SK-N-SH treated with all-trans-retinoic acid at 6 μM for 48 hours (cell line): ENCODE measurements around the gene ST6GALNAC3.

Experiments
- BACH2 ChIP-seq: fragments of 250-450 bp; sonication (Bioruptor Pico); IDR thresholded peaks from 2 replicates; pipeline ENCODE4 v1.9.0; 2021; ENCODE audit warnings: mild to moderate bottlenecking, borderline replicate concordance
- GLIS3 ChIP-seq: fragments of 250-450 bp; sonication (Bioruptor Pico); IDR thresholded peaks from 2 replicates; pipeline ENCODE4 v1.5.0; 2020; ENCODE audit warnings: mild to moderate bottlenecking, moderate library complexity
- ISL1 ChIP-seq: fragments of 250-450 bp; sonication (Bioruptor Pico); IDR thresholded peaks from 2 replicates; pipeline ENCODE4 v2.1.2; 2022; ENCODE audit warnings: mild to moderate bottlenecking, moderate library complexity
- TCF4 ChIP-seq: fragments of 250-450 bp; sonication (Bioruptor Pico); IDR thresholded peaks from 2 replicates; pipeline ENCODE4 v1.8.0; 2021; ENCODE audit warnings: mild to moderate bottlenecking, moderate library complexity, borderline replicate concordance
- TF ChIP-seq, protein P1 (sequence below): fragments of 250-450 bp; sonication (Bioruptor Pico); IDR thresholded peaks from 2 replicates; pipeline ENCODE4 v1.5.1; 2020; ENCODE audit warnings: low read depth, mild to moderate bottlenecking, moderate library complexity
- TF ChIP-seq, protein P2 (sequence below): fragments of 250-450 bp; sonication (Bioruptor Pico); IDR thresholded peaks from 2 replicates; pipeline ENCODE4 v1.5.0; 2020; ENCODE audit warnings: mild to moderate bottlenecking, moderate library complexity

GRCh38 chr1:76109404-76109803 lies 34.9 kb downstream of the ST6GALNAC3 start:
- no peak for TF ChIP-seq ISL1 (CRISPR knock-in tag)
- no peak for TF ChIP-seq TCF4
- TF ChIP-seq GLIS3 (CRISPR knock-in tag): no peak
- no peak for TF ChIP-seq BACH2 (CRISPR knock-in tag)
- TF ChIP-seq, protein P1, sequence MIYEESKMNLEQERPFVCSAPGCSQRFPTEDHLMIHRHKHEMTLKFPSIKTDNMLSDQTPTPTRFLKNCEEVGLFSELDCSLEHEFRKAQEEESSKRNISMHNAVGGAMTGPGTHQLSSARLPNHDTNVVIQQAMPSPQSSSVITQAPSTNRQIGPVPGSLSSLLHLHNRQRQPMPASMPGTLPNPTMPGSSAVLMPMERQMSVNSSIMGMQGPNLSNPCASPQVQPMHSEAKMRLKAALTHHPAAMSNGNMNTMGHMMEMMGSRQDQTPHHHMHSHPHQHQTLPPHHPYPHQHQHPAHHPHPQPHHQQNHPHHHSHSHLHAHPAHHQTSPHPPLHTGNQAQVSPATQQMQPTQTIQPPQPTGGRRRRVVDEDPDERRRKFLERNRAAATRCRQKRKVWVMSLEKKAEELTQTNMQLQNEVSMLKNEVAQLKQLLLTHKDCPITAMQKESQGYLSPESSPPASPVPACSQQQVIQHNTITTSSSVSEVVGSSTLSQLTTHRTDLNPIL (CRISPR knock-in tag): no peak
- TF ChIP-seq, protein P2, sequence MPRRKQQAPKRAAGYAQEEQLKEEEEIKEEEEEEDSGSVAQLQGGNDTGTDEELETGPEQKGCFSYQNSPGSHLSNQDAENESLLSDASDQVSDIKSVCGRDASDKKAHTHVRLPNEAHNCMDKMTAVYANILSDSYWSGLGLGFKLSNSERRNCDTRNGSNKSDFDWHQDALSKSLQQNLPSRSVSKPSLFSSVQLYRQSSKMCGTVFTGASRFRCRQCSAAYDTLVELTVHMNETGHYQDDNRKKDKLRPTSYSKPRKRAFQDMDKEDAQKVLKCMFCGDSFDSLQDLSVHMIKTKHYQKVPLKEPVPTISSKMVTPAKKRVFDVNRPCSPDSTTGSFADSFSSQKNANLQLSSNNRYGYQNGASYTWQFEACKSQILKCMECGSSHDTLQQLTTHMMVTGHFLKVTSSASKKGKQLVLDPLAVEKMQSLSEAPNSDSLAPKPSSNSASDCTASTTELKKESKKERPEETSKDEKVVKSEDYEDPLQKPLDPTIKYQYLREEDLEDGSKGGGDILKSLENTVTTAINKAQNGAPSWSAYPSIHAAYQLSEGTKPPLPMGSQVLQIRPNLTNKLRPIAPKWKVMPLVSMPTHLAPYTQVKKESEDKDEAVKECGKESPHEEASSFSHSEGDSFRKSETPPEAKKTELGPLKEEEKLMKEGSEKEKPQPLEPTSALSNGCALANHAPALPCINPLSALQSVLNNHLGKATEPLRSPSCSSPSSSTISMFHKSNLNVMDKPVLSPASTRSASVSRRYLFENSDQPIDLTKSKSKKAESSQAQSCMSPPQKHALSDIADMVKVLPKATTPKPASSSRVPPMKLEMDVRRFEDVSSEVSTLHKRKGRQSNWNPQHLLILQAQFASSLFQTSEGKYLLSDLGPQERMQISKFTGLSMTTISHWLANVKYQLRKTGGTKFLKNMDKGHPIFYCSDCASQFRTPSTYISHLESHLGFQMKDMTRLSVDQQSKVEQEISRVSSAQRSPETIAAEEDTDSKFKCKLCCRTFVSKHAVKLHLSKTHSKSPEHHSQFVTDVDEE: no peak
